Left kidney (tissue), 2 donors: ENCODE data around the gene GPR148. TPM values are rescaled to one million over a fixed set of nuclear protein-coding genes. Genes with fewer than 3 reads are reported as not detected.

ENCODE experiments used
- DNase-seq: peaks from one replicate; pipeline ENCODE4 v3.0.0-alpha.2; 2013
- polyA plus RNA-seq: library from polyadenylated mRNA; unstranded; fragments of 120-200 nt; gene quantifications from one replicate; pipeline ENCODE4 v1.2.1, GENCODE V29; 2013; ENCODE audit not compliant: insufficient read length

GPR148 gene
- polyA plus RNA-seq, 1 donor = not detected

DNA sequence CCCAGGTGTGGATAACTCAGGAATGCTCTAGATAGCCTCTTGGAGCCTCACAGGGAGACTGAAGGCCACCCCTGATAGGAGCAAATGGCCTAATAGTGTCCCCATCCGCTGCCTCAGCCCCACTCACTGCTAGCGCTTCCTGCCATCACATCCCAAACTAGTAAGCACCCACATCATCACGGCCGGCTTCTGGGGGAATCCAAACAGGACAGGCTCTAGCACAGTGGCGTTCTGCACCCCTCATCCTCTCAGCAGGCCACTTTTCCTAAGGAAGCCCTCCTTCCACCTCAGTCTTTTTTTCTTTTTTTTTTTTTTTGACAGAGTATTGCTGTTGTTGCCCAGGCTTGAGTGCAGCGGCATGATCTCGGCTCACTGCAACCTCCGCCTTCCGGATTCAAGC is 20.2 kb downstream of the GPR148 start:
- no peak for DNase-seq

DNA sequence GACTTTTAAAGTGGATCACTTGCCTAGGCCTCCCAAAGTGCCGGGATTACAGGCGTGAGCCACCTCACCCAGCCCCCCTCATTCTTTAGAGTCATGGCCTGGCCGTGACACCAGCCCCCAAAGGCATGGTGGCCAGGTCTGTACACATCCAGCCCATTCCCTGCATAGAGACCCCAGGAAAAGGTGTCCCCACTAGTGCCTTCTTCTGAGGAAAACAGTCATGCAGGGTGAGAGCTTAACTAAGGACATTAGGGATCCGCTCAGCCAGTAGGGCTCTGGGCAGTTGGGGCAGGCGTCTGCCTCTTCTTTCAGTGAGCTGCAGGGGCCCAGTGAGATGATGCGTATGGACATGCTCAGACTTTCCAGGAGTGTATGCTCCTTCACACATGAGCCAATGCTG is 20.8 kb downstream of the GPR148 start:
- DNase-seq = no peak

DNA sequence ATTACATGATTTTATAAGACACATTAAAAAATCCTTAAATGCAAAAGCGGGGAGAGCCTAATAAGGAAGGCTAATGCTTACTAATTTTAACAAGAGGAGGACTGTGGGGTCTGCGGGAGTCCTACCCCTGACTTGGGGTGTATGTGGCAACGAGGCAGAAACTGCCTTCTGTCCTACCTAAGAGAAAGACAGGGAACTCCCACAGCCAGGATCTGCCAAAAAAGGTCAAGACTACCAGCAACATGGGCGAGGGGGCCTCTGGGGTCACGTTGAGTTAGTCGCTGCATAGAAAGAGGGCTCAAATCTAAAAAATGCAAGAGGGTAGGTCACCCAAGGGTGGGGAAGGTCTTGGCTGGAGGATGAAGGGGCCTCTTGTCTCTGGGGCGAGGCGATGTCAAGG is 25.9 kb downstream of the GPR148 start:
- no peak for DNase-seq

DNA sequence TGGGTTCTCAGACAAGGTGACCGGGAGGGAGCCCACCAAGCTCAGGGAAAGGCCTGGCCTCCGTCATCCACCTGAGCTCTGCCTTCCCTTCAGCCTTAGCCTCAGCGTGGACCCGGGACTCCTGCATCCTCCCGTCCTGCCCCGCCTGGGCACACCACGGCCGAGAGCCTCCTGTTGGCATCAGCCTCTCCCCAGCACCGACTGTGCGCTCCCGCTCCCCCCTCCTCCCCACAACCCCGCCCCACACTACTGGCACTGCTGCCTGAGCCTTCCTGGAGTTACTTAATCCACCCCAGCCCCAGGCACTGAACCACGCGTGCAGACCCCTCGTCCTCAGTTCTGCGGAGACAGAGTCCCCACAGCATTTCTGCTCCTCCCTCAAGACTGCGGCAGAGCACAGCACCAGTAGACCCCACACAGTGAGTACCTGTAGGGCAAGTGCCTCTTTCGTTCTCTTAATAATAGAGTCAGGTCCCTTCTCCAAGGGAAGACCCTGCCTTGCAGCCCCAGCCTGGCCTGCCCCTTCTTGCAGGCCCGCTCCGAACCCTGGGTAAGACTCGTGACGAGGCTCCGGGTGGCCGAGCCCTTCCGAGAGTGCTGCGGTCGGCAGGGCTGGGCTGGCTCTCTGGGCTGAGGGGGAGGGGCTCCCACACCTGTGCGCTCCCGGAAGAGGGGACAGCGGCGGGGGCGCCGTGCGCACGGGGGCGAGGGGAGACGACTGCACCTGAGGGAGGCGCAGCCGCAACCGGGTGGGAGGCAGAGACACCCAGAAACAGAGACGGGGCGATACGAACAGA is 26.6 kb downstream of the GPR148 start, which contains the start of gene AMER3:
Gene AMER3, plus strand, starts transcription at position 285 of the 797 bp plus-strand sequence. CDS start 6,533 bp downstream, outside the sequence.
- DNase-seq = peak; percentile 21

DNA sequence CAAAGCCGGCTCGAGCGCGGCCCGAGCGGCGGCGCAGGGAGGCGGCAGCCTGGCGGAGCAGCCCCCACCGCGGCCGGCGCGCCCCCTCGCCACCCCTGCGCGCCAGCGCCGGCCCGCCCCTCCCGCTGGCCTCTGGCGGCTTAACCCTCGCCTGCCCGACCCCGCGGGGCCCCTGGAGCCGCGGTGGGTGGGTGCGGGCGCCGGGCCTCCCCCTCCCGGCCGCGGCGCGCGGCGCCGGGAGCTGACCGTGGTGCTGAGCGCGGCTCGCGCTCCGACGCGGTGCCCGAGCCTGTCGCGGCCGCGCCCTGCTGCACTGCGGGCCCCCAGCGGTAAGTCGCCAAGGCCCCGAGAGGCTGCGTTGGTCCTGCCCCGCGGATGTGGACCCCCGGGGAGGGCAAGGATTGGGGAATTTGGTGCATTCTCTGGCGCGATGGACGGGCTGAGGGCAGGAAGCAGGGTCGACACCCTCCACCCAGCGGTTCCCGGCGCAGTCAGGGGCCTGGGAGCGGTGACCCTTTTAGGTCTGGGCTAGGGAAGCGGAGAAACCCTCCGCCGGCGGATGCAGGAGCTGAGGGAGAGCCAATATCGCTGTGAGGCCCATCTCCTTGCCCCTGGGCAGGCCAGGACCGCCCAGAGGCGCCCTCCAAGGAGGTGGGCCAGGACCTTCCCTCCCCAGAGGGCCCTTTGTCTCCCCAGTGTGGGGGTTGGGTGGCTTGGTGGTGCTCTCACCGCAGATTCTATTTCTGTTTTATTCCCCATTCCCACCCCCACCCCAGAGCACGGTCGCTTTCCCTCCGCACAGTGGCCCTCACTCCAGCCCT is 27.4 kb downstream of the GPR148 start:
- DNase-seq = peak; percentile 54

DNA sequence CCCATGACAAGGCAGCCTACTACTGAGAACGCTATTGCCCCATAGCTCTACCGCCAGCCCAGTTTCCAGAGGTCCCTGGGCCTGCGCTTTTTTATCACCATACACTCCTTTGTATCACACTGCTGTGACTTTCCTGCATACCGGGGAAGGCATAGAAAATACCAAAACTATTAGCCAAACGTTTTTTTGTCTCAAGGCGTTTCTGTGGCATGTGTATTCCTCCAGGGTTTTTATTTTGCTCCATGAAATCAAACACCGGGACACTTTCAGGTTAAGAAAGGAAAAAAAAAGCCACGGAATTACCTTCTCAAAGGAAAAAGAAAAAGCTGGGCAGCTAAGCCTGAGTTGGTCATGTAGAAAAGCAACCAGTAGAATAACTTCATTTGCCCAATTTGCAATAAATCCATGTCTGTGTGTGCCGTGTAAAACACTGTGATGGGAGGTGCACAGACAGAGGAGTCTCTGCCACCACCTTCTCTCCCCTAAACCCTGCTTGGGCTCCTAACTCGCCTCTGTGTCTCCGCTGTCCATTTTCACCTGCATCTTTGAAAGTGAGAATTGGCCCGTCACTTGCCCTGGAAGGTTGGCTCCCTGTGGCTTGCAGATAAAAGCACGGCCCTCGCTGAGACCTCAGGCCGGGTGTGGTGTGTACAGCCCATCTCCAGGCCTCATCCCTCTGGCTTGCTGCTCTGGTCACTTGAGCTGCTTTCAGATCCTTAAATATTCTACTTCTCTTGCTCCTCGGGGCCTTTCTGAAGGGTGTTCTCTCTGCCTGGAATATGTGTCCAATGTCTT is 28.2 kb downstream of the GPR148 start:
- no peak for DNase-seq

DNA sequence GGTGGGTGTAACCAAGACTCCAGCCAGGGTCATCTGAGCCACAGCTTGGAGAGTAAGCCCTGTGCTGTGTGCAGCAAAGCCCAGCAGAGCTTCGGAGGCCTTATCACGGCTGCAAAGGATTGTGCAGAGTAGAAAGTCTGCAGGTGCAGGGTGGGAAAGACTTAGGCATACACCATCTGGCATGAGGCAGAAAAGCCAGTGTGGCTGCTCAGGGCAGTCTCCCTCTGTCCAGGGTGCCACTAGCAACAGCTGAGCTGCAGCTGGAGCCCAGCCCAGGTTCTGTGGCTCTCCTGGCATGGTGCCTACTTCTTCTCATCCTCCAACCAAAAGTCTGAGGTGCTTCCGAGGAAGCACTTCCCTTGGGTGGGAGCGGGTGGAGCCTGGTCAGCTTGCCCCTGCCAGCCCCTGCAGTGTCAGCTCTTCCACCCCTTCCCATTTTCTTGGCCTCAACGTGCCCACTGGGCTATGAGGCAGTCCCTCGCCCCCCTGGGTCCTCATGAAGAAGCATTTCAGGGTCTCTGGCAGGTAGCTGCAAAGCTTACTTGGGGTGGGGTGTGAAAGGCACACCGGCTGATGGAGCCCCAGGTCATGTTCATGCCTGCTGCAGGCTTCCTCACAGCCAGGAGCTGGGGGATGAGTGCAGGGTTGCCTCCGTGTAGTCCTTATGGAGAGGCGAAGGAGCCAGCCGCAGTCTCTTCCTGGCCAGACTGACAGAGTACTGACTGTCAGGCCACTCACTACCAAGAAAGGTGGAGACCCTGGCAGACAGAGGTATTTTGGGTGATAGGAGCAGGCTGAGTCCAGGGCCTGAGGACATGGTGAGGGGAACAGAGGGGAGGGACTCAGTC is 31.3 kb downstream of the GPR148 start:
- DNase-seq = no peak

DNA sequence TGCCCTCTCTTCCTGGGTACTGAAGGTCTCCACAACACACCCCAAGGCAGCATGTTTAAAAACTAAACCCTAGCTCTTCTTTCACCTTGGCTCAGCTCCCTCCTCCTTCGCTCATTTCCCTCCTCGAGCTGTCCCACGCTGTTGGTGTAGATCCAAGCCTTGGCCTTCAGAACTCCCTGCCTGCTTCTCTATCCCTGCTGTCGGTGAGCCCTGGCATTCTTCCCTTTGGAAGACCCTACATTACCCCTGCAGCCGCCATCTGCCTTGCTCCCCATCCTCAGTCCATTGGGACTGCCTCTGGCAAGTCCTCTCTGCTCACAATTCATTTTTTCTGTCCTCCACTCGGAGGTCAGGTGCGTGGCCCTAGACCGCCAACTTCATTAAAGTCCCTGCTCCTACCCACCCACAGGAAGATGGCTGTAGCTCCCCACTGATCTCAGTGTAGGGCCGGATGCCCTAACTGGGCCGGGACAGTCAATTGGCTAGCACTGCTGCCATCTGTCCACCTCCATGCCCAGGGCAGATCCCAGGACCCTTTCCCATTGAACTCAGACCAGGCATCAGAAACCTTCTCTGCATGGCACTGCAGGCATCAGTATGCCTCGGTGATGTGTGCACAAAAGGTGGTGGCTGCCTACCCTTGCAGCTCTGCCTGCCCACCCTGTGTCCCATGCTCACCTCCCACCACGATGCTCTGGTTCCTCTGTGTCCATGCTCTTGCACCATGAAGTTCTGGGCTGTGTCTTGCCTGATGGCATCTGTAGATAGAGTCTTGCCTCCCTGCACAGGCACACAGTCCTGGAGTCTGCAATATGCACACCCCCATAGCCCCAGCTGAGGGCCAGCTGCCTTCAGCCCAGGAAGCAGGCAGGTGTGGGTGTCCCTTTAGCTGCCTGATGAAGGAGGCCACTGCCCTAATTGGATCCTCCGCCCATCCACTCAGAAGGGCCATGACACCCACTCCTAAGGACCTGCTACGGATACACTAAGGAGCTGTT is 32.2 kb downstream of the GPR148 start:
- no peak for DNase-seq

DNA sequence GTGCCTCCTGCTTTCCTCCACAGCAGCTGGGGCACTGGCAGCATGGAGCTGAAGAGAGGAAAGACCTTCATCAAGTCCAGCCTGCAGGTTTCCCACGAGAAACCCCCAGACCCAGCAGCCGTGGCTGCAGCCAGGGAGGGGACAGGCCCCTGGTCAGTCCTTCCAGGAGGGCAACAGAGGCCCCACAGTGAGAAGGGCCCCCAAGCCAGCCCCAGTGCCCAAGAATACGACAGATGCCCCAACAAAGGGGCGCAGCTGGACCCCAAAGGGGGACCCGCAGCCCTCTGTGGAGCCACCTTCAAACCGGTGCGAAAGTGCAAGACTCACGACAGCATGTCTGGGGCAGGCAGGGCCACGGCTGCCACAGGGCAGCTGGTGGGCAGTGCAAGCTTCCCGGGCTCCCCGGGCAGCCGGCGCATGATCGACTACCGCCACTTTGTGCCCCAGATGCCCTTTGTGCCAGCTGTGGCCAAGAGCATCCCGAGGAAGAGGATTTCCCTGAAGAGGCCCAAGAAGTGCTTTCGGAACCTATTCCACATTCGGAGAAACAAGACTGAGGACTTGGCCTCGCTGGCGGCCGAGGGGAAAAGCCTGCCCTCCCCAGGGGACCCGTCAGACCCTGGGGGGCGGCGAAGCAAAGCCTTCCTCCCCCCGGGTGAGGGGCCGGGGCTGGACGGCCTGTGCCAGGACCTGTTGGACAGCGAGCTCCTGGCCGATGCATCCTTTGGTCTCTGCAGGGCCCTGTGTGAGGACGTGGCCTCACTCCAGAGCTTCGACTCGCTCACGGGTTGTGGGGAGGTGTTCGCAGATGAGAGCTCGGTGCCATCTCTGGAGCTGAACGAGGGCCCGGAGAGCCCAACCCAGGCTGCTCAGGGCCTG is 33.4 kb downstream of the GPR148 start:
- no peak for DNase-seq

DNA sequence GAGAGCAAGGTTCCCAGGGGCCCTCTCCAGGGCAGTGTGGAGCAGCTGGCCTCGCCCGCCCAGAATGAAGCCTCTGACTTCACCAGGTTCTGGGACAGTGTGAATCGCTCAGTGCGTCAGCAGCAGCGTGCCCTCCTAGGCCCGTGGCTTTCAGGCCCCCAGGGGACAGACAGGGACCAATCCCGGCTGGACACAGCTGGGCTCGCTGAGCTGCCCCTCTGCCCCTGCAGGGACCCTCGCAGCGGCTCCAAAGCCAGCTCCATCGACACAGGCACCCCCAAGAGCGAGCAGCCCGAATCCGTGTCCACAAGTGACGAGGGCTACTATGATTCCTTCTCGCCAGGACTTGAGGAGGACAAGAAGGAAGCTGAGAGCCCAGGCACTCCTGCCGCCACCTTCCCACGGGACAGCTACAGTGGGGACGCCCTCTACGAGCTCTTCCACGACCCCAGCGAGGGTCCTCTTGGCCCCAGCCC is 34.1 kb downstream of the GPR148 start:
- DNase-seq = no peak

DNA sequence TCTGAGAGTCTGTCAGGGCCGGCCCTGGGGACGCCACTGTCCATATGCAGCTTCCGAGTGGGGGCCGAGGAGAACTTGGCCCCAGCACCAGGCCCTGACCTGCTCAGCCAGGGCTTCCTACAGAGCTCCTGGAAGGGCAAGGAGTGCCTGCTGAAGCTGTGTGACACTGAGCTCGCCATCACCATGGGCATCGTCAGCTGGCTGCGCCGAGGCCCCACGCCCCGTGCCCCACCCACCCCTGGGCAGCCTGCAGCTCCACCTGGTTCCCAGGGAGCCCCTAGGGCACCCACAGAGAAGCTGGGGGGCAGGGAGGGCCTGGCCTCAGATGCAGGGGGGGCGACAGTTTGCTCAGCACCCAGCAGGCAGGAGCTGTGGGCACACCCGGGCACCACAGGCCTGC is 34.5 kb downstream of the GPR148 start:
- DNase-seq = no peak

DNA sequence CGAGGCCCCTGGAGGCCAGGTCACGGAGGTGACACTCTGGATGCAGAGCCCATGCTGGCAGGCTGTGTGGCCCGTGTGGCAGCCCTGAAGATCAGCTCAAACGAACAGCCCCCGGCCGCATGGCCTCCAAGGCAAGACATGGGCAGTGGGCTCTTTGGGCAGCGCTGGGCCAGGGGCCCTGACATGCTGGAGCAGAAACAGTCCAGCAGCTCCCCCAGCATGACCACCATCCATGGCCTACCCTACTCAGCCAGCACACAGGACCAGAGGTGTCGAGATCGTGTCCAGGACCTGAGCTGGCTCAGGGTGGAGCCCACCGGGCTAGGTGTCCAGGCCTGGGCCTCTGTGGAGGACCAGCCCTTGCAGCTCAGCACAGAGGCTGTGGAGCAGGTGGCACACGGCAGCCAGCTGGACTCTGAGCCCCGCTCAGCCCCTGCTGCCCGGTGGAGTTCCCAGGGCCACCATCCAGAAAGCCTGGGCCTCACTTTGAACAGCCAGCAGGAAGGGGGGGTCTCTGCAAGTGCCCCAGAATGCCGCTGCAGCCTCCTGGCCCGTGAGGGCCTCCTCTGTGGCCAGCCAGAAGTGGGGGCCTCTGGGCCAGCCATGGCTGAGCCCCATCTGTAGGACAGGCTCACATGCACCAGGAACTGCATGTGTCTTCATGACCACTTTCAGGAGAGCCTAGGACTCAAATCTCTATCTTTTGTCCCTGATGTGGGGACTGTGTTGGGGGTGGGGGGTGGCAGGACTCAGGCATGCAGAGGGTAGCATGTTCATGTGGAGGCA is 35.4 kb downstream of the GPR148 start:
- no peak for DNase-seq

DNA sequence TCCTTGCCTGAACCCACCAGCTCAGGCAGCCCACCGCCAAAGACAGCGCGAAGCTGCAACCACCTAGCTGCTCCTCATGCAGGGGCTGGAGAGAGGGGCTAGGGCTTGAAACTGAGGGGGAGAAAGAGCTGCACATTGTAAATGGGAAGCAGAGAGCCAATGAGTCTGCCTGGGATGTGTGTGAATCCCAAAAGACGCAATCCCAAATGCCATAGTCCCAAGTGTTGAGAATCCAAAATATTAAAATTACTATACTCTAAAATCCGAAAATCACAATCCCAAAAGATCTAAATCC is 35.9 kb downstream of the GPR148 start:
- no peak for DNase-seq

DNA sequence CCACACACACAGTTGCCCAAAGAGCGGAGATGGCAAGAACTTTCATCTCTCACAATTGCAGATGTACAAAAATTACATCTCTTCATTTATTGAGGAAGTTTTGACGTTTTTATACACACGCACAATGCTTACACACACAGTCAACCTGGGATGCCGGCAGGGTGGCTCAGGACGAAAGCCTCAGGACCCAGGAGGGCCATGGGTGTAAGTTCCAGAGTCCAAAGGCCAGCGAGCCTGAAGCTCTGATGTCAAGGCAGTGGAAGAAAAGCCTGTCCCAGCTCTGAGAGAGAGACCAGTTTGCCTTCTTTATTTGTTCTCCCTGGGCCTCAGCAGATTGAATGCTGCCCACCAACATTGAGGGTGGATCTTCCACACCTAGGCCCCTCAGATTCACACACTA is 36.6 kb downstream of the GPR148 start:
- no peak for DNase-seq

DNA sequence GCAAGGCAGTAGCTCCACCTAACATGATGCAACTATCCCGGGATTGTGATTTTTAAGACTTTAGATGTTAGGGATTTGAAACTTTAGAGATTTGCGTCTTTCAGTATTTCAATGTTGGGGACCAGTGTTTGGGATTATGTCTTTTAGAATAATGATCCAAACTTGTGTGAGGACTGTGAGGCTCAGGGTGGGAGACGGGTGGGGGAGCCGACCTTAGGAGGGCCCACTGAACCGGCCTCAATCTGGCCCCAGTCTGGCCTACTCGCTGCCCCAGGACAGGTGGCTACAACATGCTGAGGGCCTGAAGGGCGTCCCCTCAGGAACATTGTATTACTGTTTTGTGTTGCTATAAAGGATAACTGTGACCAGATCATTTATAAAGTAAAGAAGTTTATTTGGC is 37.2 kb downstream of the GPR148 start:
- DNase-seq = no peak

DNA sequence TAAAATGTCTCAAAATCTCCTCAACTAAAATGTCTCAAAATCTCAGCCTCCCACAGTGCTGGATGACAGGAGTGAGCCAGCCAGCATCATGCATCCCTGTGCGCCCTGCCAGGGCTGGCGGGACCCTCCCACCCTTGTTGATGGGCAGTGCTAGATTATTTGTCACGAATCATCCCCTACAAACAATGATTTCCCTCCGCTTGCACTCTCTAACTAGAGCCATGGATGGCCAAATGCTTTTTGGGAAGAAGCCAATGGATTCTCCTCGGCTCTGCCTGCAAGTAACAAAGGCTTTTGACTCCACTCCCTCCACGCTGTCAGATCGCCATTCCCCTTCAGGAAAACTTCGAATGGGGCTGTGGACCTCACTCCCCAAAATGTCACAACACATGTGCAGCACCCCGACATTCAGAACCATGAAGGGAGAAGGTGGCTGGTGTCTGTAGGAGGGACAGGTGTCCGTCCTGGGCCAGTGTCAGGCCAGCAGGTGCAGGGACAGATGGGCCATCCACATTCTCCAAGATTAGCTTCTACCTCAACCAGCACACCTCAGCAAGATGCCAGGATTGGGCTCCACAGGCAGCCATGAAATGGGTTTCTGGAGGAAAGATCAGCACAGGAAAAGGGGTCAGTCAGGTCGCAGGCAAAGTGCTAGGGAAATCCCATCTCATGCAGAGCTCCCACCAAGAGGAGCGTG is 38.0 kb downstream of the GPR148 start:
- DNase-seq = no peak

DNA sequence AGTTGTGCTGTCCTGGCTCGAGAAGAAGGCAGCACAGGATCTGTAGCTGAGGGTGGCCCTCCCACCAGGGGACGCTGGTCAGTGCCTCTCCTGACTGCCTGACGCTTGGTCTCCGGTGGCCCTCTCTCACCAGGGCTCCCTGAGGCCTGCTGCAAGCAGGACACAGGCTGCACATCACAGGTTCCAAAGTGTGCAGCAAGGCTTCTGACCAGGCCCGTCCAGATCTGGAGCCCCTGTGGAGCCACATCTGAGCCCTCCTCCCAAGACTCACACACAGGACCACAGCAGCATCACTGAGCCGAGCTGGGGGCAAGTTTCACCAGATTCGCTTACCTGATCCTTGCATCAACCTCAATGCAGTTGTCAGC is 38.5 kb downstream of the GPR148 start:
- no peak for DNase-seq
